NCI-H128 (cell line): ENCODE measurements around the gene HTR6.

Experiments
- DNase-seq: peaks from one replicate; lab custom pipeline; 2025; ENCODE audit not compliant: unreplicated experiment; lab: John Stamatoyannopoulos, UW

Gene HTR6

GRCh38 chr1:19656134-19656779, 8.4 kb upstream of the HTR6 start:
- DNase-seq = no peak

GRCh38 chr1:19656780-19657466, 7.8 kb upstream of the HTR6 start:
- no peak for DNase-seq

GRCh38 chr1:19657511-19657910, 7.2 kb upstream of the HTR6 start:
- no peak for DNase-seq

- DNase-seq = no peak
Measured at GRCh38 chr1:19658186-19658585, 6.5 kb upstream of the HTR6 start.

GRCh38 chr1:19661721-19662228, 2.9 kb upstream of the HTR6 start:
- no peak for DNase-seq

- no peak for DNase-seq
Measured at GRCh38 chr1:19662313-19662712, 2.4 kb upstream of the HTR6 start.

- no peak for DNase-seq
Measured at GRCh38 chr1:19665186-19665495, 466 bp downstream of the HTR6 start.

- no peak for DNase-seq
Measured at GRCh38 chr1:19665496-19666465, 1.1 kb downstream of the HTR6 start.

- no peak for DNase-seq
Measured at GRCh38 chr1:19668888-19669287, 4.2 kb downstream of the HTR6 start.

- no peak for DNase-seq
Measured at GRCh38 chr1:19670787-19671186, 6.1 kb downstream of the HTR6 start.

- no peak for DNase-seq
Measured at GRCh38 chr1:19672237-19672636, 7.6 kb downstream of the HTR6 start.

- DNase-seq = no peak
Measured at GRCh38 chr1:19675797-19676196, 11.1 kb downstream of the HTR6 start.

GRCh38 chr1:19676438-19676922, 11.8 kb downstream of the HTR6 start:
- no peak for DNase-seq

- DNase-seq = no peak
Measured at GRCh38 chr1:19678493-19678892, 13.8 kb downstream of the HTR6 start.

GRCh38 chr1:19678931-19679453, 14.3 kb downstream of the HTR6 start:
- no peak for DNase-seq

- no peak for DNase-seq
Measured at GRCh38 chr1:19679691-19680090, 15.0 kb downstream of the HTR6 start.

GRCh38 chr1:19680644-19681043, 16.0 kb downstream of the HTR6 start:
- DNase-seq = no peak

- DNase-seq = no peak
Measured at GRCh38 chr1:19682257-19682656, 17.6 kb downstream of the HTR6 start.

GRCh38 chr1:19682901-19683300, 18.2 kb downstream of the HTR6 start:
- DNase-seq = no peak

GRCh38 chr1:19683351-19683750, 18.7 kb downstream of the HTR6 start:
- DNase-seq = no peak

GRCh38 chr1:19684677-19685076, 20.0 kb downstream of the HTR6 start:
- DNase-seq = no peak
